GM23338 (cell line): ENCODE results near the gene LIMCH1. TPM values are rescaled to one million over a fixed set of nuclear protein-coding genes. Genes with fewer than 3 reads are reported as not detected.

Experiments used
- CREB1 ChIP-seq: fragments of 250-450 bp; sonication (Bioruptor Pico); IDR thresholded peaks from 2 replicates; pipeline ENCODE4 v1.5.0; 2020; ENCODE audit warnings: low read depth, mild to moderate bottlenecking, moderate library complexity
- EZH2 ChIP-seq: fragments of 200-600 bp; sonication (generic); IDR thresholded peaks from one replicate; pipeline ENCODE4 v1.8.0; 2017; ENCODE audit warnings: antibody characterized with exemption, mild to moderate bottlenecking, low read depth; ENCODE audit not compliant: unreplicated experiment
- REST ChIP-seq: IDR thresholded peaks from one replicate; pipeline ENCODE4 v1.6.1; 2018; ENCODE audit warnings: antibody characterized with exemption; ENCODE audit not compliant: unreplicated experiment
- ZNF462 ChIP-seq: fragments of 250-450 bp; sonication (Bioruptor Pico); IDR thresholded peaks from 2 replicates; pipeline ENCODE4 v1.5.0; 2020; ENCODE audit warnings: mild to moderate bottlenecking, moderate library complexity
- polyA plus RNA-seq: library from polyadenylated mRNA; unstranded; fragments of >200 nt; fragmentation: Nextera tagmentation; extraction: Ambion mirVana; gene quantifications from 2 replicates; pipeline ENCODE4 v1.2.1, GENCODE V29; 2016
- total RNA-seq: library from RNA; depleted of rRNA; stranded (reverse); fragments of >200 nt; shearing (Covaris generic); gene quantifications from 2 replicates; pipeline ENCODE4 v1.2.3, GENCODE V29; 2014
- TF ChIP-seq, protein P1 (sequence below), 2 experiments: fragments of 200-600 bp in 1 of 2; sonication (generic) in 1 of 2; conservative IDR thresholded peaks; 2 replicates each; pipeline versions ENCODE4 v1.5.1 to v1.6.1; 2016 to 2017; ENCODE audit warnings: antibody characterized with exemption in 2 of 2, low read depth in 2 of 2, mild to moderate bottlenecking in 2 of 2, moderate library complexity in 1 of 2

Gene LIMCH1
- total and polyA plus RNA-seq, 2 experiments from 2014 or later: 1.5 TPM

DNA sequence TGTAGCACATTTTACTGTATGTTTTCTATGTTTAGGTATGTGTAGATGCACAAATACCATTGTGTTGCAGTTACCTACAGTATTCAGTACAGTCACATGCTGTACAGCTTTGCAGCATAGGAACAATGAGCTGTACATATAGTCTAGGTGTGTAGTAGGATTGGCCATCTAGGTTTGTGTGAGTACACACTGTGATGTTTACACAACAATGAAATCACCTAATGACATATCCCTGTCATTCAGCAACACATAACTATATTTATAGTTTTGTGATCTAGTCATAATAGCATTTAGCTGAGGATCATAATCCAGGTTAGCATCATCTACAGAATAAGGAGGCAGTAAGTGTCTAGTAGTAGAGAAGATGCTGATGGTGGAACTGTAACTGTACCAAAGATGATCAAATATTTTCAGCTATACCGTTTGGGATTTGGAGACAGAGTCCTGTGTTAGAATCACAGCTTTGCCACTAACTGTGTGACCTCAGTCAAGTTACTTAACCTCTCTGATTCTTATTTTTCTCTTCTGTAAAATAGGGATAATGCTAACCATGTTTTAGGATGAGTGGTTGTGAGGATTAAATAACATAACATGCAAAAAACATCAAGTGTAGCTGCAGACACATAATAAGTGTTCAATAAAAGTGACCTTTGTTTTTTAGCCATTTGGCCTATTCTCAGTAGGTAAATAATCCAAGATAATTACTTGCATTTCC, 73.3 kb downstream of the LIMCH1 start (continued):
- TF ChIP-seq ZNF462 (CRISPR knock-in tag) (no peak), REST (no peak), CREB1 (CRISPR knock-in tag) (no peak), EZH2 (no peak)
- TF ChIP-seq, protein P1, sequence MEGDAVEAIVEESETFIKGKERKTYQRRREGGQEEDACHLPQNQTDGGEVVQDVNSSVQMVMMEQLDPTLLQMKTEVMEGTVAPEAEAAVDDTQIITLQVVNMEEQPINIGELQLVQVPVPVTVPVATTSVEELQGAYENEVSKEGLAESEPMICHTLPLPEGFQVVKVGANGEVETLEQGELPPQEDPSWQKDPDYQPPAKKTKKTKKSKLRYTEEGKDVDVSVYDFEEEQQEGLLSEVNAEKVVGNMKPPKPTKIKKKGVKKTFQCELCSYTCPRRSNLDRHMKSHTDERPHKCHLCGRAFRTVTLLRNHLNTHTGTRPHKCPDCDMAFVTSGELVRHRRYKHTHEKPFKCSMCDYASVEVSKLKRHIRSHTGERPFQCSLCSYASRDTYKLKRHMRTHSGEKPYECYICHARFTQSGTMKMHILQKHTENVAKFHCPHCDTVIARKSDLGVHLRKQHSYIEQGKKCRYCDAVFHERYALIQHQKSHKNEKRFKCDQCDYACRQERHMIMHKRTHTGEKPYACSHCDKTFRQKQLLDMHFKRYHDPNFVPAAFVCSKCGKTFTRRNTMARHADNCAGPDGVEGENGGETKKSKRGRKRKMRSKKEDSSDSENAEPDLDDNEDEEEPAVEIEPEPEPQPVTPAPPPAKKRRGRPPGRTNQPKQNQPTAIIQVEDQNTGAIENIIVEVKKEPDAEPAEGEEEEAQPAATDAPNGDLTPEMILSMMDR (conservative IDR thresholded peaks at IDR 0.05; ENCODE audit: low read depth in 2 of 2): no peak
